Stimulated activated CD4-positive, alpha-beta T cell treated with anti-CD3 and anti-CD28 coated beads, Interleukin-4, amount 100 ng/mL, for 48 hours (primary cell): Measurements from ENCODE around the gene NLRC5.
"Not testable (repeated sequence)": the region's sequence is repeated elsewhere in the genome, so short reads cannot be mapped to it uniquely, and the experiment has no call there.

ENCODE experiments used
- DNase-seq, 2 donors: peaks; one replicate each; pipeline ENCODE4 v3.0.0-alpha.2; 2020; ENCODE audit warnings: low read depth in 2 of 2

The NLRC5 gene

DNA sequence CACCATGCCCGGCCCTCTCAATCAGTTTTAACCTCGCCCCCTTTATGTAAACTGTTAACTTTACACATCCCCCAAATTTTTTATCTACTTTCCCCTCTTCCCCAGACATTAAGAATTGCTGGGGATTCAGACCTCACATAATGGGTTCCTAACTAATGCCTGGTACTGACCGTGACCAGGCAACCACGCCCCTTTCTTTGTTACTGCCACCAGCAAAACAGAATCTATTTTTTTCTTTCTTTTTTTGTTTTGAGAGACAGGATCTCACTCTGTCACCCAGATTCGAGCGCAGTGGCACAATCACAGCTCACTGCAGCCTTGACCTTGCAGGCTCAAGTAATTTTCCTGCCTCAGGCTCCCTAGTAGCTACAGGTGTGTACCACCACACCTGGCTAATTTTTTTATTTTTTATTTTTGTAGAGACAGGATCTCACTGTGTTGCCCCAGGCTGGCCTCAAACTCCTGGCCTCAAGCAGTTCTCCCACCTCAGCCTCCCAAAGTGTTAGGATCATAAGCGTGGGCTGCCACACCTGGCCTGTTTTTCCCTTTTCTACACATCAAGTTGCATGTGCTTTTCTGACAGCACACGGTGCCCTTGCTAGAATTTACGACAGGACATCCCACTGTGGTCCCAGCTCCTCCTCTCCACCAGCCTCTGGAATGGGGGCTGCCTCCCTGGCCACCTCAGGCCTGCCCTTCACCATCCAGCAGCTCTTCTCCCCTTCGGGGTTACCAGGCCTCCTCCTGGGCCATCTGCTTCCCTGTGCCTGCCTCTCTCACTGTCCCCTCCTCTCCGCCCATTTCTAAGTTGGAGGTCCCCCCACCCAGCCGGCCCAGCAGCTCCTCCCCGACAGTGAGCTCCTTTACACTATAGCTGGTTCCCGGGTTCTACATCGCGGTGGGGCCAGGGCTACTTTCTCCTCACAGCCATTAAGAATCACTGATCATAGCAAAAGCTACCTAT, 113.8 kb downstream of the NLRC5 start:
- DNase-seq: no peak

DNA sequence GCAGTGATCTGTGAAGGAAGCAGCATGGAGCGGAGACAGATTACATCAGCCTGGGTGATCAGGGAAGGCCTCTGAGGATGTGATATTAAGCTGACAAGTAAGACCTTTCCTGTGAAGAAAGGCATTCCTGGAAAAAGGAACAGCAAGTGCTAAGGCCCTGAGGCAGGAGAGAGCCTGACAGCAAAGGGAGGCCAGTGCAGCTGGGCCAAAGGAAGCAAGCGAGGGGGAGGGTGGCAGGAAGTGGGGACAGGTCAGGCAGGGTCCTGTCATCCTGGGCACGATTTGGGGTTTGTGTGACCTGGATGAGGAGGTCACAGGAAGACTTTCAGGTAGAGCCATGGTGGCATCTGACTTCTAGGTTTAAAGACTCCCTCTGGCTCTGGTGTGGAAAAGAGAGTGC, 115.3 kb downstream of the NLRC5 start:
- no peak for DNase-seq

DNA sequence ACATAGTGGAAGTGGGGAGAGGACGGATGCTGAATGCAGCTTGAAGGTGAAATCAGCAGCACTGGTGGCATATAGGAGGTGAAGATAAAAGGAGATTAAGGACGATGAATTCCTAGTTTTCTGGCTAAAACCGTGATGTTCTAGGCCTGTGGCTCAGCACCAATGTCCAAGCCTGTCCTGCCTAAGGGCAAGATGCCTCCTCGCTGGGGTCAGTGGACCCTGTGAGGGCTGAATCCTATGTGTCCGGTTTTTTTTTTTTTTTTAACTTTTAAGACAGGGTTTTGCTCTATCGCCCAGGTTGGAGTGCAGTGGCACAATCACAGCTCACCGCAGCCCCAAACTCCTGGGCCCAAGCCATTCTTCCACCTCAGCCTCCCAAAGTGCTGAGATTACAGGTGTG, 115.8 kb downstream of the NLRC5 start:
- DNase-seq: no peak

GRCh38 chr16:57106767-57107166, 117.4 kb downstream of the NLRC5 start:
- no peak for DNase-seq

DNA sequence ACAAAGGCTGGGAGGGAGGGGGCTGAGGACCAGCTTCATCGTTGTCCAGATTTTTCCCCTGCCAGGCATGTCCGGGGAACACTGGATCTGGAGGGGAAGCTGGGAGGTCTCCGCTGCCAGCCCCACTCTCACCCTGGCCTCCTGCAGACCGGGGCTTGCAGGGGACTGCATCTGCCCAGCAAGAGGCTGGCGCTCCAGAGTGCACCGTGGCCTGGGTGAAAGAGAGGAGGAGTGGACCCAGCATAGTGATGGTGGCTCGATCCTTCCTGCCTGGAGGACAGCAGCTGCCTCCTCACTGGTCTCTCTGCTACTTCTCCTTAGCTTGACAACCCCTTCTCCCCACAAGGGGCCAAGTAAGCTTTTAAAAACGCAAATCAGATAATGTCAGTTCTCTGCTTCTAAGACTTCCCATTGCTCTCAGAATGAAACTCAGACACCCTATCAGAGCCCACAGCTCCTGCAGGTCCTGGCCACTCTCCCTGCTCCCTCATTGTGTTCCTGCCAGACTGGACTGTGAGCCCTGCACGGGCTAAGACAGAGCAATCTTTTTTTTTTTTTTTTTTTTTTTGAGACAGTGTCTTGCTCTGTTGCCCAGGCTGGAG, 118.1 kb downstream of the NLRC5 start:
- DNase-seq: no peak

DNA sequence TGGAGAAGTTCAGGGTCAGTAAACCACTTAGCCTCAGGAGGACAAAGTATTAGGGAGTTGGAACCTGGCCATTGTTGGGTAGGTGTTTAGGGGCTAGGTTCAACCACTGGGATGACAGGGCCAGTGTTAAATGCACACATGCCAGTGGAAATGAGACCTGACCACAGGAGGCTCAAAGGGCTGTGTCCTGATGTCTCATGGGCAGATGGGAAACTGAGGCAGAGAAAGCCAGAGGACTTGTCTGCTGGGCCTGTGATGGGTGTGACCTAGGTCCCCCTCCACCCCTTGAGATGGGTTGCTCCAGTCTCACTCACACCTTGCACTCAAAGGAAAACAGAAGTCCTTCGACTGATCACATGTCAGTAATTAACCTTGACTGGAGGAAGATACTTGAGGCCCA, 119.1 kb downstream of the NLRC5 start:
- DNase-seq: no peak

DNA sequence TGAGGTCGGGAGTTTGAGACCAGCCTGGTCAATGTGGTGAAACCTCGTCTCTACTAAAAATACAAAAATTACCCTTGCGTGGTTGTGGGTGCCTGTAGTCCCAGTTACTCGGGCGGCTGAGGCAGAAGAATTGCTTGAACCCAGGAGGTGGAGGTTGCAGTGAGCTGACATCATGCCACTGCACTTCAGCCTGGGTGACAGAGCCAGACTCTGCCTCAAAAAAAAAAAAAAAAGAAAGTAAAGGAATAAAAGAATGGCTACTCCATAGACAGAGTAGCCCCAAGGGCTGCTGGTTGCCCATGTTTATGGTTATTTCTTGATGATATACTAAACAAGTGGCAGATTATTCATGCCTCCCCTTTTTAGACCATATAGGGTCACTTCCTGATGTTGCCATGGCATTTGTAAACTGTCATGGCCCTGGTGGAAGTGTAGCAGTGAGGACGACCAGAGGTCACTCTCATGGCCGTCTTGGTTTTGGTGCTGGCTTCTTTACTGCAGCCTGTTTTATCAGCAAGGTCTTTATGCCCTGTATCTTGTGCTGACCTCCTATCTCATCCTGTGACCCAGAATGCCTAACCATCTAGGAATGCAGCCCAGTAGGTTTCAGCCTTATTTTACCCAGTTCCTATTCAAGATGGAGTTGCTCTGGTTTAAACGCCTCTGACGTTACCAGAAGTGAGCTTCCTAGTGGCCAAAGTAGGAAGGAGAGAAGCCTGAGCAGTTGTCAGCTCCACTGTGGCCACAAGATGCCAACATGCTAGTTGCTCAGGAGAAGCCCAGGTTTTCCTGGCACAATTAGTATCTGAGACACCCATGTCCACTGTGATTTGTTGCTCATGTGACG, 120.1 kb downstream of the NLRC5 start:
- DNase-seq: not testable (repeated sequence)

- no peak for DNase-seq
Measured at GRCh38 chr16:57110937-57111336, 121.6 kb downstream of the NLRC5 start.

DNA sequence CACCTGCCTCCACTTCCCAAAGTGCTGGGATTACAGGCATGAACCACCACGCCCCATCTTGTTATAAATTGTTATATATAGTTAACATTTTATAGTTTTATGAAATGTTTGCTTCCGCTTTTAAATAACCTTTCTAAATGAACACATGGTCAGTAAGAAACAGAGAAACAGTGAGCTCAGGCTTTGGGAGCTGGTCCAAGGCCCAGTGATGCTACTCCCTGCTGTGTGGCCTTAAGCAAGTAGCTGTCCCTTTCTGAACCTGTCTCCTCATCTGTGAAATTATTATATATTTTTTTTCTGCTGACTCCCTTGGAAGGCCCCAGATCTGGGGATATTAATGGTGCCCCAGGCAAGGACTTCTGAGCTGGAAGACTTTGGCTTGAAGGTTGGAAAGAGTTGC, 122.1 kb downstream of the NLRC5 start:
- DNase-seq: no peak

- DNase-seq: no peak
Measured at GRCh38 chr16:57112403-57113041, 123.2 kb downstream of the NLRC5 start.

- no peak for DNase-seq
Measured at GRCh38 chr16:57113042-57113453, 123.7 kb downstream of the NLRC5 start.

DNA sequence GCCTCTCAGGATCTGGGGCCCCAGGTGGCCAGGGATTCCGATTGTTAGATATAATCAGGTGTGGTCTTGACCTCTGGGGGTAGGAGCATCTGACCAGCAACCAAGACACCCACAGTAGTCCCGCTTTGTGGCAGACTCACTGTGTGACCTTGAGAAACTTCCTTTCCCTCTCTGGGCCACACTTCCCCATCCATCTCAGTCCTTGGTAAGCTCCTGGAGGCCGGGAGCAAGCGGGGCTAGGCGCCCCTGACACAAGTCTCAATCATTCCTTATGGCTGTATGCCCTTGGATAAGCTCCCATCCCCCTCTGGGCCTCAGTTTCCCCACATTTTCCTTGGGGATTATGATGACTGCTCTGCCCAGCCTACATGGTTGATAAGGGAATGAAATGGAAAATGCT, 124.3 kb downstream of the NLRC5 start:
- DNase-seq: no peak

- DNase-seq: no peak
Measured at GRCh38 chr16:57115168-57115513, 125.8 kb downstream of the NLRC5 start.

GRCh38 chr16:57115514-57116182, 126.3 kb downstream of the NLRC5 start:
- no peak for DNase-seq

GRCh38 chr16:57118461-57119084, 129.2 kb downstream of the NLRC5 start:
- DNase-seq: no peak

DNA sequence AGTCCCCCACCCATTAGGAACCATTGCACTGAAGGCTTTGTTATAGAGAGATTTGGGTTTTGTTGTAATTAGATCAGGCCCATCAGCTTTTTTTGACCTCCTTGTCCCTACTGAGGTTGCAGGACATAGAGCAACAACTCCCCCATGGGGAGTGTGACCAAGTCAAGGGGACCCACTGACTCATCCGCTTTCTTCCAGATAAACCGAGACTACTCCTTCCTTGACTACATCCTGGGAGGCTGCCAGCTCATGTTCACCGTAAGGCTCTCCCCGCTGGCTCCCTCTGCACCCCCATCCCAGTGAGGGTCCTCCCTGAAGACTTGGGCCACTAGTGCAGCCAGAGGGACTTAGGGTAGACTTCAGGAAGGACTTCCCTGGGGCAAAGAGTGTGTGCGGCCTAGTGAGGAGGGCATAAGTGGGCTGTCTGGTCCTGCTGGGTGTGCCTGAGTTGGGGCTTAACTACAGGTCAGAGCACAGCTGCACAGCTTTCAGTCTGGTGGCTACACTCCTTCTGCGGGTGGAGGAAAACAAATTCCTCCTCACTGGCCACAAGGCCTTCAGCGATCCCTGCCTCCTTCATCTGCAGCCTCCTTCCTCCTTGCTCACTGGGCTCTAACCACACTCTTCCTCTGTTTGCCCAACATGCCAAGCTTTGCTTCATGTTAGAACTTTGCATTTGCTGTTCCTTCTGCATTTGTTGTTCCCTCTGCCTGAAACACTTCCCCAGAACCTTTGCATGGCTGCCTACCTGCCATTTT, 134.0 kb downstream of the NLRC5 start:
- no peak for DNase-seq

GRCh38 chr16:57123974-57124674, 134.8 kb downstream of the NLRC5 start:
- no peak for DNase-seq

GRCh38 chr16:57125376-57125775, 136.0 kb downstream of the NLRC5 start:
- no peak for DNase-seq

DNA sequence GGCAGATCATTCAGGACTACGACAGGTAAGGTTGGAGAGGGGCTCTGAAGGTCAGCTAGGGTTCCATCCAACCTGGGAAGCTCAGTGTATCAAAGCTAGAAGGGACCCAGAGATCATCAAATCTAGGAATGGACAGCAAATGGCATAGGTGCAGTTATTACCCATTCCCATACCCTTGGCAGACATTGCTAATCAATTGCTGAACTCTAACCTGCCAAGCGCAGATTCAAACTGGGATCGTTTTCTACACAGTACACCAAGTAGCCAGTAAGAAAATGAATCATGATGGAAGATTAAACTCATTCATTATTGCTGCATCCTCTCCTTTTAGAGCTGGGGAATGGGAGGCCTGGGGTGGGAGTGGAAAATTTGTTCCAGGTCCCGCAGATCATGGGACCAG, 136.6 kb downstream of the NLRC5 start:
- DNase-seq: no peak

DNA sequence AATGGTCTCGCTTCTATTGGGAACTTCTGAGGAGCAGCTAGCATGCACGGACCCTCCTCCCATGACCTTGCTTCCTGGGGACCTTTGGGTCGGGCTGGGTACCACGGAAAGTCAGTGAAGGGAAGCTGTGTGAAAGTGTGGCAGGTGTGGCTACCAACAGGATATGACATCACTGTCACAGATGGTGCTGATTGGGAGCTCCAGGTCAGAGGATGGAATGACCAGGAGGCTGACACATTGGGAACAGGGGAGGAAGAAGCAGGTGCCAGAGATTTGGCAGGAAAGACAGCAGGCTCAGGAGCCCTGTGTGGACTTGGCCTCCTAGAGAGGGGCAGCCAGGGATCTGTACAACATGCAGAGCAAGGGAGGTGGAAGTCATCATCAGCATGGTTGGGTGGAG, 137.1 kb downstream of the NLRC5 start:
- DNase-seq: no peak
